ENCODE data around the gene CYP2W1.
A peak's percentile ranks its signal among the peaks of the same experiment; 100 is the strongest.

CYP2W1 gene

GRCh38 chr7:982511-983003, 424 bp upstream of the CYP2W1 start:
- DNase-seq: no peak

GRCh38 chr7:983616-984071, 663 bp downstream of the CYP2W1 start:
- DNase-seq: no peak

- no peak for DNase-seq
Measured at GRCh38 chr7:984361-985126, 1.6 kb downstream of the CYP2W1 start.

DNA sequence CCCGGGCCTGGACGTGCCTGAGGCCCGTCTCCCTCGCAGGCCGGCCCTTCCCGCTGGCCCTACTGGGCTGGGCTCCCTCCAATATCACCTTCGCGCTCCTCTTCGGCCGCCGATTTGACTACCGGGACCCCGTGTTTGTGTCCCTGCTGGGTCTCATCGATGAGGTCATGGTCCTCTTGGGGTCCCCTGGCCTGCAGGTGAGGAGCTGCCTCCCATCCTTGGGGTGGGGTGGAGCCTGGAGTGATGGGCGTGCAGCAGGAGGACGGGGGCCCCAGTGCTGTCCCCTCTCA, 2.1 kb downstream of the CYP2W1 start:
- no peak for DNase-seq

DNA sequence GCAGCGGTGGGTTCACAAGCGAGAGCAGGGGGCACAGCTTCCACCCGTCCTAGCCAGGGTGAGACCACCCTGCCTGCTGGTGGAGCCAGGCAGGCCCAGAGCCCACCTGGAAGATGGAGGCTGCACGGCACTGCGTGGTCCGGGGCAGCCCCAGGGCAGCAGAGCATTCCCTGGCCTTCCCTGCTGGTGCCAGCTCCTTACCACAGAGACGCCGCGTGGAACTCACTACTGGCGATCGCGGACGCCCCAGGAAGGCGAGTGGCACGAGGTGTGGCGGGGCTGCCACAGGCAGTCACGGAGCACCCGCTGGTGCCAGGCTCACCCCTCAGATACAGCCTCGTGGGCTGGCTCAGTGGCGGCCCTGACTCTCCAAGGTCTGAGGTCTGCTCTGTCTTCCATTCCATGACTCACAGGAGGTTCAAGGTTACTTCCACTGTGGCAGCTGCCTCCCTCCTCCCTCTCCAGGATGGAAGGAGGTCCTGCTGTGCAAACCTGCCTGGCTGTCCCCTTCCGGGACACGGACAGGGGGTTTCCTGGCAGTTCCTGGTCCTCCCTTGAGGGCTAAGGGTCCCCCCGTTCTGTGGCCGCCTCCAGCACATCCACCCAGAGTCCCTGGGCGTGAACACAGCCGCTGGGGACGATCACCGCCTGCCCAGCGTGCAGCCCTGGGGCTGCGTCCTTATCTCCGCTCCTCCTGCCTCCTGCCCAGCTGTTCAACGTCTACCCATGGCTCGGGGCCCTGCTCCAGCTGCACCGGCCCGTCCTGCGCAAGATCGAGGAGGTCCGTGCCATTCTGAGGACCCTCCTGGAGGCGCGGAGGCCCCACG, 3.1 kb downstream of the CYP2W1 start:
- no peak for DNase-seq

DNA sequence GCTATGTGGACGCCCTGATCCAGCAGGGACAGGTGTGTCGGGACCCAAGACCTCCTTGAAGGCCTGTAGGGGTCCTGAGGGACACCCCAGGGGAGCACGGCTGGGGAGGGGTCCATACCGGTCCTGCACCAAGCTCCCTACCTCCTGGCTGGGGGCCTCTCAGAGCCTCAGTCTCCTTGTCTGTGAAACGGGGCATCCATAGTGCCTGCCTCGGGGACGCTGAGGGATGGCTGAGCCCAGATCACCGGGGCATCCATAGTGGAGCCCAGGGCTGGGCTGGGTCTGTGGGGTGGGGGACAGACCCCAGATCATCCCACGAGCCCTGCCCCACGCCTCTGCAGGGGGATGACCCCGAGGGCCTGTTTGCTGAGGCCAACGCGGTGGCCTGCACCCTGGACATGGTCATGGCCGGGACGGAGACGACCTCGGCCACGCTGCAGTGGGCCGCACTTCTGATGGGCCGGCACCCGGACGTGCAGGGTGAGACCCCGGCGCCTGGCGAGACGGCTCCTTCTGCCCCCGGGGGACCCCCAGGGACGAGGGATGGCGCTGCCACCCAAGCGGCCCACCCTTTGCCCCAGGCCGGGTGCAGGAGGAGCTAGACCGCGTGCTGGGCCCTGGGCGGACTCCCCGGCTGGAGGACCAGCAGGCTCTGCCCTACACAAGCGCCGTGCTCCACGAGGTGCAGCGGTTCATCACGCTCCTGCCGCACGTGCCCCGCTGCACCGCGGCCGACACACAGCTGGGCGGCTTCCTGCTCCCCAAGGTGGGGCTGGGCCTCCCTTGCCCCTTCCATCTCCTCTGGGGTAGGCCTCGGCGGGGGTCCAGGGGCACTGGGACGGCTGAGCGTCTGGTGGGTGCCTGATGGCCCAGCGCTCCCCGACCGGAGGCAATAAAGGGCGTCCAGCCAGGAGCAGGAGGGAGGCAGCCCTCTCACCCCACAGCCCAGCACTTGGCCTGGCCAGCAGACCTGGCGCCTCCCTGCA, 4.1 kb downstream of the CYP2W1 start:
- no peak for DNase-seq

GRCh38 chr7:987909-988308, 4.9 kb downstream of the CYP2W1 start:
- no peak for DNase-seq

DNA sequence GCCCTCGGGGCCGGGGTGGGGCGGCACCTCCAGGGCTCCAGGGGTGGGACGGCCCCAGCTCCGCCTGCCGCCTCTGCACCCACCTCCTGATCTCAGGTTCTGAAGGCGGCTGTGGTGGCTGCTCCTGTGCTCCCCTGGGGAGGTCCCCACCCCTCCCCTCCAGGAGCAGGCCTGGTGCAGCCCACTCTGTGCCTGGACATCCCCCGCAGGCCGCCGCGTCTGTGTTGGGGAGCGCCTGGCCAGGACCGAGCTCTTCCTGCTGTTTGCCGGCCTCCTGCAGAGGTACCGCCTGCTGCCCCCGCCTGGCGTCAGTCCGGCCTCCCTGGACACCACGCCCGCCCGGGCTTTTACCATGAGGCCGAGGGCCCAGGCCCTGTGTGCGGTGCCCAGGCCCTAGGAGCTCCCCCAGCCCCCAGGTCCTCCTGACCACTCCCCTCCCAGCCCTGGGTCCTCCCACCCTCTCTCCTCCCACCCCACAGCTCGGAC, 5.5 kb downstream of the CYP2W1 start:
- no peak for DNase-seq

DNA sequence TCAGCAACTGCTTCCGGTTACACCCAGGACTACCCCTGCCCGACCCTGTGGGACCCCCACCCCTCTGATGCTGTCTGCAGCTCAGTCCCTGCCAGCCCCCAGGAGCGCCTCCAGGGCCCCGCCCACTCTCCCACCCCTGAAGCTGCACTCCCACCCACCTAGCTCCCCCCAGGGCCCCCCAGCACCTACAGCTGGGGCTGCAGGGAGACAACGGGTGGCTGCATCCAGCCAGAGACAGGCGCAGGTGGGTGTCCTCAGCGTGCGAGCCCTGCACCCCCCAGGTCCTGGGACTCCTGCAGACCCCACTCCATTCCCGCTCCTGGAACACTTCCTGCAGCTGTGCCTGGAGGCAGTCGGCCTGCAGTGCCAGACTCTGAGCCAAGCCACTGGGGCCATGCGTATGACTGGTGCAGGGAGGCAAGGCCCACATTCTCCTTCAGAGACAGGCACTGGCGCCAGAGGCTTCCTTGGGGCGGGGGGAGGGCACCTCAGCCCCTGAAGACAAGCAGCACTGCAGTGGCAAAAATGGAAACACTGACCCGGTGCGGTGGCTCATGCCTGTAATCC, 6.1 kb downstream of the CYP2W1 start:
- DNase-seq: no peak

DNA sequence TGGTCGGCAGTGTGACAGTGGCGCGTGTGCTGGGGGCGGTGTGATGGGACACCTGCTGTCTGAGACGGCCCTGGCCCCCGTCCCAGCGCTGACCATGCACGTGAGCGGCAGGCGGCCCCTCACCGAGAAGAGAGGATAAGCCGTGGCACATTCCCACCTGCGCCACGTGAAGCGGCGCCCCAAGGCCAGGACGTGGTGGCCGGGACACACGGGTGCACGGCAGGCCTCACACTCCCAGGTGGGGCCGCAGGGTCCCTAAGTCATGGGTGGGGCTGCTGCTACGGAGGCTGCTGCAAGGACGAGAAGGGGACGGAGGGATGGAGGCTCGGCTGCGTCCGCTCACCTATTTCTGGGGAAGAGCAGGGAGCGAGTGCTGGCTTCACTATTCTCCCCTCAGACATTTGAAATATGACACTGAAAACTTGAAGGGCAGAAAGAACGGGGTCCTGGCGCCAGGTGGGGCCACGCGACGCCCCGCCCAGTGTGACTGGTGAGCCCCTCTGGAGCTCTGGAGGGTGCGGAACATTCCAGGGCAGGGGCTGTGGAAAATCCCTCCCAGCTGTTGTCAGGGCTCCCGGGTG, 7.5 kb downstream of the CYP2W1 start:
- DNase-seq: no peak

- no peak for DNase-seq
Measured at GRCh38 chr7:990933-991728, 8.2 kb downstream of the CYP2W1 start.

- no peak for DNase-seq
Measured at GRCh38 chr7:991729-992656, 9.0 kb downstream of the CYP2W1 start.

DNA sequence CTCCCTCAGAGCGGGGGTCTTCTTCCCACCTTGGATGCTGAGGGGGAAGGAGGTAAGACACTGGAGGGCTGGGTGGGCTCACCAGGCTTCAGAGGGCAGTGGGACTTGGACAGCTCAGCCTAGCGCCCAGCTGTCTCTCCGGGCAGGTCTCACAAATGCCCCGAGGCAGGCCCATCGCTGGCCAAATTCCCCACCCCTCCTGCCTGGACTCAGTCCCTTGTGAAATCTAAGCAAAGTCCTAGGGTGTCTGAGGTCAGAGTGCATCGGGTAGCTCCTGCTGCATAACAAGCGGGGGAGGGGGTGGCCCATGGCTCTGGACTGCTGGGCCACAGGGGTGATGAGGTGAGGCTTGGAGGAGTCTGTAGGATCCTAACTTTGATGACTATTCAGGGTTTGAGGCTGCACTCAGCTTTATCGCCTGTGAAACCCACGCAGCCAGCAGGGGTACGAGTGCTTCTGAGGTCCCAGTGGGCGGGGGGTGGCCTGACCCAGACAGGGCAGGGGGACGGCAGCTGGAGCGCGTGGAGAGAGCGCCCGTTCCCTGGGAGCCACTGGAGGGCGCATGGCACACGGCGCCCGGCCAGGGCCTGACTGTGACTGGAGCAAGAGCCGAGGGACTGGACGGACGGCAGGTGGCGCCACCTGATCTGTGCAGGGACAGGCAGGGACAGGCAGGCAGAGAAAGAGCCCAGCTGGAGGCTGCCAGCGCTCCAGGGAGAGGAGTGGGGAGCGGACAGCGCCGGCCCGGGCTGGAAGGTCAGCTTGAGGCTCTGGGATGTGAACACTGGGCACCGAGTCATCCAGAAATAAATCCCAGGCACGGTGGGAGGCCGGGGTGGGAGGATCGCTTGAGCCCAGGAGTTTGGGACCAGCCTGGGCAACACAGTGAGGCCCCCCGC, 10.0 kb downstream of the CYP2W1 start:
- DNase-seq: peak; percentile 82

DNA sequence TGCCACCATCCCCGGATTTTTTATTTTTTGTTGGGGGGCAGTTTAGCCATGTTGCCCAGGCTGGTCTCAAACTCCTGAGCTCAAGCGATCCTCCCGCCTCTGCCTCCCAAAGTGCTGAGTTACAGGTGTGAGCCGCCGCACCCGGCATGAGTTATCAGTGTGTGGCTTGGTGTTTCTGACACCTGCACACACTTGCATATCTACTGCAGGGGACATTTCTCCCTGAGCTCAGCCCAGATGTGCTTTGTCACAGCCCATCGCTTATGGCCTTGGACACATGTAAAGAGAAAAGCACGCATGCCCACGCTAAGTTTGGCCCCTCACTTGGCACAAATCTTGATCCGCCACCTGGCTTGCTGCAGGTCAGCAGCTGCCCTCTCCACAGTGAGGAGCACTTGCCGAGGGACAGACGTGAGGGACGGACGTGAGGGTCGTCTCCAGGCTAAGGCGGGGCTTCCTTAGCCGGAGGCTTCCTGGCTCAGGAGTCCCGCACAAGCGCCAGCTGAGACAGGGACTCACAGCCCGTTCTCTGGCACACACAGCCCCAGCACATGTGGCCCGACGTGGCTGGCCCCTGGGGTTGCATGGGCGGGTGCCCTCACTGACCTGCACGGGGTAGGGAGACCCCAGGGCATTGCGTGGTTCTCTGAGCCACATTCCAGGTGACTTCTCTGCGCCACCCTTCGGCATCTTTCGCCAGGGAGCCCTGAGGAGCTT, 11.8 kb downstream of the CYP2W1 start:
- no peak for DNase-seq

DNA sequence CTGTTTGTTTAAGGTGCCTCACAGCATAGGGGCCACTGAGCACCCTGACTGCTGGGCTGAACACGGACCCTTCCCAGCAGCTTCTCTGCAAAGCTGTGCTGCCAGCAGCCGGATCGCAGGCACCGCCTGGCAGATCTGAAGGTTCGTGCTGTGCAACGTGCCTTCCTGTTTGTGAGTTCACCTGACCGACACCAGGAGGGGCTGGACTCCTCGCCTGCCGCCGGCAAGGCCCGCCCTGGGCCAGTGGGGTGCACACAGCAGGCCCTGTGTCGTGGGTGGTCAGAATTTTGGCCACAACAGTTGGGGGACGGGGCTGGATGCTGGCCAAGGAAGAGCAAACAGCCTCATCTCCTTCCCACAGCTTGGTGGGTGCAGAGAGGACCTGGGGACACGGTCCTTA, 12.6 kb downstream of the CYP2W1 start:
- DNase-seq: no peak

GRCh38 chr7:996079-996872, 13.3 kb downstream of the CYP2W1 start:
- no peak for DNase-seq

Data from T1000 (cell line).